Endometrial microvascular endothelial cells (primary cell): ENCODE measurements around the gene PI4K2A. TPM values are rescaled to one million over a fixed set of nuclear protein-coding genes. Genes with fewer than 3 reads are reported as not detected.
"Not testable (repeated sequence)": the region's sequence is repeated elsewhere in the genome, so short reads cannot be mapped to it uniquely, and the experiment has no call there.

ENCODE experiments used
- in situ Hi-C: cut with HindIII; loops from 2 replicates; pipeline ENCODE4 v1.10.0; 2017; ENCODE audit warnings: low sequenced_read_pairs, low pct_unique_long_range_greater_than_20kb; ENCODE audit errors: inconsistent ontology term
- total RNA-seq: library from RNA; depleted of rRNA; stranded (reverse); fragments of >200 nt; gene quantifications from one replicate; pipeline ENCODE4 v1.2.3, GENCODE V29; 2015; ENCODE audit errors: inconsistent ontology term

The PI4K2A gene
- total RNA-seq, 1 donor from 2014 or later: 24.6 TPM

DNA sequence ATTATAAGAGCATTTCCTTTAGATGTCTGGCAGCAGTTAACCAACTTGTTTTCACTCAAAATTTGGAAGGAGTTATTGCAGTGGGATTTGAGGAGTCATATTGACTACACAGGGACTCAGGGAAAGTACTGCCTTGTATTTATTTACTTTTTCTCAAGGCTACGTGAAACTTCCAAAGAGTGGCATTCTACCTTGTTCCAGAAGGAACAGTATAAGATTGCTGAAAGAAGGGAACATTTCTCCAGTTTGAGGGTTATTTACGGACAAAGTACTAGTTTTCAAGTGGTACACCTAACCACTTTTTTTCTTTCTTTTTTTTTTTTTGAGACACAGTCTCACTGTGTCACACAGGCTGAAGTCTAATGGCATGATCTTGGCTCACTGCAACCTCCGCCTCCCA, 12.2 kb upstream of the PI4K2A start:
- in situ Hi-C loops: no loop called here

DNA sequence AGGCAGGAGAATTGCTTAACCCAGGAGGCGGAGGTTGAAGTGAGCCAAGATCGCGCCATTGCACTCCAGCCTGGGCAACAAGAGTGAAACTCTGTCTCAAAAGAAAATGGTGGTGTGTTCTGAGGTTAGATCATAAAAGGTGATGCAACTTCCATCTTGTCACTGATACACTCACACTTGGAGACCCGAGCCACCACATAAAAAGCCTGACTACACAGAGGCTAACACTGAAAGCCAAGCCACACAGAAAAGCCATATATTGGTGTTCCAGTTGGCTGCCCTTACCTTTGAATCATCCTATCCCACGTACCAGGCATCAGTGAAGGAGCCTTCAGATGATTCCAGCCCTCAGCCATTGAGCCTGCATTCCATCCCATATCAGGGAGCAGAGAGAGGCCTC, 11.2 kb upstream of the PI4K2A start:
- in situ Hi-C loops: no loop called here

GRCh38 chr10:97631098-97631497, 9.4 kb upstream of the PI4K2A start:
- in situ Hi-C loops: no loop called here

DNA sequence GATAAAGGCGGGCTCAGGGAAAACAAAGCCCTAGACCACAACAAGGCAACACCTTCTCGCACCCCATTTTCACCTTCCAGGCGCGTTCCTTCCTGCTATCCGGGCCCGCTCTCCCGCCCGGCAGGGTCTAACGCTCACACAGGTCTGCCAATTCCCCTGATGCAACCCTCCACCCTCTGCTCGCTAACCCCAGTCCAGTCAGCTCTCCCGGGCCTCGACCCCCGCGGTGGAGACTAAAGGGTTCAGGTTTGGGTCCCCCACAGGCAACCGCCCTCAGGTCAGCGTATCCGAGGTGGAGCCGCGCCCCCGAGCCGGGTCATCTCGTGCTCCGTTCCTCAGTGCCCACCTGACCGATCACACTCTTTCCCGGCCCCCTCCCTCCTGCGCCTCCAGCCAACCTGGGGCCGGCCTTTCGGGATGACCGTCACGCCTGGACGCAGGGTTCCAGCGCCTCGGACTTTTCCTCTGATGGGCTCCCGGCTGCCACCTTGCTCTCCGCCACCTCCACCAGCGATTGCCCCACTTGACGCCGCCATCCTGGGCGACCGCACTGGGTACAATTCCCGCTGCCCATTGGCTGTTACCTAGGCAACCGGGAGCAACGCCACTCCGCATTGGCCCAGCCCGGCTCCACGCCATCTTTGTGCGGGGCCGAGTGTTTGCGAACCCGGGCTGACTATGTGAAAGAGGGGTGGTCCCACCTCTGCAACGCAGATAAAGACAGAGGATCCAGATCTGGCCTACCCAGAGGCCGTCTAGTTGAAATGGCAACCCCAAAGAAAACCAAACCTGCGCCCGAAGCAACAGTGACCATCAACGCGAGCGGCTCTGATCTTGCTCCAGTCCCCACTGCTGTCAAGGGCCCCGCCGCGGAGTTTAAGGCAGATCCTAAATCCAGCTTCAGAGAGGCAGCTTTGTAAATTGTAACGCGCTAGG, 7.3 kb upstream of the PI4K2A start, which contains the start of gene MORN4:
MORN4 (minus strand) TSS at position 552 of the 936 bp plus-strand sequence. CDS start 13,847 bp downstream, outside the sequence.
- in situ Hi-C loops: no loop called here

- in situ Hi-C loops: no loop called here
Measured at GRCh38 chr10:97633921-97634320, 6.5 kb upstream of the PI4K2A start.

- in situ Hi-C loops: no loop called here
Measured at GRCh38 chr10:97635577-97635976, 4.9 kb upstream of the PI4K2A start.

- in situ Hi-C loops: not testable (repeated sequence)
Measured at GRCh38 chr10:97639090-97639489, 1.4 kb upstream of the PI4K2A start.

DNA sequence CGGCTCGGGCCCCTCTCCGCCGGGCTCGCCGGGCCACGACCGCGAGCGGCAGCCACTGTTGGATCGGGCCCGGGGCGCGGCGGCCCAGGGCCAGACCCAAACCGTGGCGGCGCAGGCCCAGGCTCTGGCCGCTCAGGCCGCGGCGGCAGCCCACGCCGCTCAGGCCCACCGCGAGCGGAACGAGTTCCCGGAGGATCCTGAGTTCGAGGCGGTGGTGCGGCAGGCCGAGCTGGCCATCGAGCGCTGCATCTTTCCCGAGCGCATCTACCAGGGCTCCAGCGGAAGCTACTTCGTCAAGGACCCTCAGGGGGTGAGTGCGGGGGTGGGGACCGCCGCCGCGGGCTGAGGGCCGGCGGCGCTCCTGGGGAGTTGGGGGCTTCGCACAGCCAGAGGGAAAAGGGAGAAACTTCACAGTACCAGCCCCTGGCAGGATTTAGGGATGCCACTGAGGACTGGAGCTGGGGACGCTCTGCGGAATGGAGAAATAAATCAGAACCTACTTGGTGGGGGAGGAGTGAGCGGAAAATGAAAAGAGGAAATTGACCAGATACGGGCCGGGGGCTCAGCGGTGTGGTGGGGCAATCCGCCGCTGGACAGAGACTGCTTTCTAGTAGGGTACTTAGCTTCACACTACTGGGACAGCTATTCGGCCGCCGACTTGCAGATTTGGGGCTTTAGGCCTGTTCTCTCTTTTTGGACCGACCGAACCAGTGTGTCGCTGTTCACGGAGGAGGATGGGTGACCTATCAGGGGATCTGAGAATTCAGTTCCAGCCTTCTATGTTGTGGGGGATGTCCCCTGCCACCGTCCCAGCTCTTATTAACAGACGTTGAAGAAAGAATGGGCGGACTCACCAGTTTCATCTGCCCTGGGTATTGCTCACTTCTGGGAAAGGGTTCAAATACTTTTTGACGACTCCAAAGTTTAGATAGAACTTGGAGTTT, 669 bp downstream of the PI4K2A start:
- in situ Hi-C loops: no loop called here

DNA sequence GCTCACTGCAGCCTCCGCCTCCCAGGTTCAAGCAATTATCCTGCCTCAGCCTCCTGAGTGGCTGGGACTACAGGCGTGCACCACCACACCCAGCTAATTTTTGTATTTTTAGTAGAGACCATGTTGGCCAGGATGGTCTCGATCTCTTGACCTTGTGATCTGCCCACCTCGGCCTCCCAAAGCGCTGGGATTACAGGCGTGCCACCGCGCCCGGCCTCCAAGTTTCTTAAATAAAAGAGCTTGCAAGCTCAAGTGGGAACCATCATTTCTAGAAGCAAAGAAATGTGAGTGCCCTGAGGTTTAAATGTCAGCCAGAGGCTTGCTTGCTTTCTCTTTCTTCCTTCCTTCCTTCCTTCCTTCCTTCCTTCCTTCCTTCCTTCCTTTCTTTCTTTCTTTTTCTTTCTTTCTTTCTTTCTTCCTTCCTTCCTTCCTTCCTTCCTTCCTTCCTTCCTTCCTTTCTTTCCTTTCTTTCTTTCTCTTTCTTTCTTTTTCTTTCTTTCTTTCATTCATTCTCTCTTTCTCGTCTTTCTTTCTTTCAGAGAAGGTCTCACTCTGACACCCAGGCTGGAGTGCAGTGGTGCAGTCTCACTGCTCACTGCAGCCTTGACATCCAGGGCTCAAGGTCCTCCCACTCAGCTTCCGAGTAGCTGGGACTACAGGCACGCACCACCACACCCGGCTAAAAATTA, 2.1 kb downstream of the PI4K2A start:
- in situ Hi-C loops: not testable (repeated sequence)

DNA sequence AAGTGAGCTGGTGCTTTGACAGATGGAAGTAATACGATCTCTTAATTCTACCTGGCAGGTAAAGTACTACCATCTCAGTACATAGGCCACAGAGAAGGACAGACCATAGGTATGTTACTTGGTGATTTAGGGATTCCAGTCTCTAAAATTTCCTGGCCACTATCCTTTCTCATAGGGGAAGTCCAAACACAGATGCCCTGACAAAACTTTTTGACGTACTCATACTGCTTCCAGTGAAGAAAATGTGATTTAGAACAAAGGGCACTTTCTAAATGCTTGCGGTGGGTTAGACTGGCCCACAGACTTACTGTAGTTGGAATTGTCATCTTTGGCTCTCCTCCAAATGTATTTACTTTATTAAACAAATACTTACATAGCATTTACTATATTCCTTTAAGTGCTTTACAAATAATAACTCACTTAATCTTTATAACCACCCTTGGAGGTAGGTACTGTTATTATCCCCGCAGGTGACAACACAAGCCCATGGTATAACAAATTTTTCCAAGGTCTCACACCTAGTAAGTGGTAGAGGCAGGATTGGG, 3.0 kb downstream of the PI4K2A start:
- in situ Hi-C loops: no loop called here

- in situ Hi-C loops: no loop called here
Measured at GRCh38 chr10:97644936-97645335, 4.5 kb downstream of the PI4K2A start.

DNA sequence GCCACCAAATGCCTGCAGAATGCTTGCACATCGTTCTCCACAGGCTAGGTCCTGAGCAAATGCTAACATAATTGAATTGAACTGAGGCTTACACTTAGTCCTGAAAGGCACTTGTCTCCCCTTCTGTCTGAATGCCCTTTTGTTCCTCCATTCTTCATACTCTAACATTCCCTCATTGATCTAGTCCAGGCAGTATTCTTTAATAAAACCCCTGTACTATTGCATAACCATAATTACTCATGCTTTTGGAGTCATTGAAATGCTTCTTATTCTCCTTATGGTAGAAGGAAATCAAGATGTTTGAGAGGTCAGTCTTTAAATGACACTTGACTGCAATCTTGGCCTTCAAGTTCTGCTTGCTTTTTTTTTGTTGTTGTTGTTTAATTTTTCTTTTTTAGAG, 7.1 kb downstream of the PI4K2A start:
- in situ Hi-C loops: no loop called here

DNA sequence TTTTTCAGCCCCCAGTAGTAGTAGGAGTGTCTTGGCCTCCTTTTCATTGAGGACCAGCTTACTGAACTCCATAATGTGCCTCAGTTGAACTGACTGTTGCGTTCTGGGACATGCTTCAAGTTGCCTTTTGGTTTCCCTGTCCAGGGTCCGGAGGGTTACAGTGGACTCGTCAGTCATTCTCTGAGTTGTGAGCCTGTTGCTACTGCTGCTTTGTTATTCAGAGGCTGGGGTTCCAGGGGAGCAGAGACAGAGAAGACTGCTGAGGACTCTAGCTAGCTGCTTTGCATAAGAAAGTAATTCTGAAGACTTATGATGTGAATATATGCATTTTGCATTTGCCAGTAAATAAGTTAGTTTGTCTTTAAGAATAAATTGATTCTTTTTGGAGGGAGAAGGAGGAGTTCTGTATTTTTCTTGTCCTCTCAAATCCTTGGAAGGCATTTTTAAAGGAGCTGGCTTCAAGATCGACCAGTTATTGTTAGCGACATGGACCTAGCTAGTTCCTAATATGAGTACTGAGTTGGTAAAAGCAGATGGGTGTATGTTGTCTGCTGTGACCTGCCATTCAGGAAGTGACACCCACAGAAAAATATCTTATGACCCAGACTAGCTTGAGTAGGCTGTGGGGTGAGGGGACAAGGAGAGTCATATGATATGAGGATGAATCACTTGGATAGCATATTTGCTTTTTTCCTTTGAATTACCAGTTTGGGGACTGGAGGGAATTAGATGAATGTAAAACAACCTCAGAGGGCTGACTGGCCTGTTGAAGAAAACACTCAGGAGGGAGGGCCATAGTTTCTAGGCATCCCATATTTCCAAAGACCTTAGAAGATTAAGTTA, 8.3 kb downstream of the PI4K2A start:
- in situ Hi-C loops: no loop called here

DNA sequence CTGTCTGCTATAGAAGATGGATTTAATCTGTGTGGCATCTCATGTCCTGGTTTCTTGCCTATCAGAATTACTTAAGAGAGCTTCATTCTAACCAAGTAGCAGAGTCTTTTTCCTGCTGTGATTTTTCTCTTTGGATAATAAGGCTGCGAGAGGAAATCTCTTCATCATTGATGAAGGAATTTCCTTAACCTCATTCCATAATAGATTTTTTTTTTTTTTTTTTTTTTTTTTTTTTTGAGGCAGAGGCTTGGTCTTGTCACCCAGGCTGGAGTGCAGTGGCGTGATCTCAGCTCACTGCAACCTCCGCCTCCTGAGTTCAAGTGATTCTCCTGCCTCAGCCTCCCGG, 8.9 kb downstream of the PI4K2A start:
- in situ Hi-C loops: not testable (repeated sequence)

DNA sequence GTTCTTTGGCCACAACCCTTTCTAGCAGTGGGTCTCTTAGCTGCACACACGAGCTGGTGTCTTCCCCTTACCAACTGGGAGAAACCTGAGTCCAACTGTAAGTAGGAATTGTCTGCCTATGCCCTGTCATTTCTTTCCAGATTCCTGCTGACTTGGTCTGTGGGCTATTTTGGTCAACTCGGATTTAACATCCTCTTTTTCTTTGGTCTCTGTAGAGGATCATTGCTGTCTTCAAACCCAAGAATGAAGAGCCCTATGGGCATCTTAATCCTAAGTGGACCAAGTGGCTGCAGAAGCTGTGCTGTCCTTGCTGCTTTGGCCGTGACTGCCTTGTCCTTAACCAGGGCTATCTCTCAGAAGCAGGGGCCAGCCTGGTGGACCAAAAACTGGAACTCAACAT, 10.3 kb downstream of the PI4K2A start:
- in situ Hi-C loops: no loop called here

DNA sequence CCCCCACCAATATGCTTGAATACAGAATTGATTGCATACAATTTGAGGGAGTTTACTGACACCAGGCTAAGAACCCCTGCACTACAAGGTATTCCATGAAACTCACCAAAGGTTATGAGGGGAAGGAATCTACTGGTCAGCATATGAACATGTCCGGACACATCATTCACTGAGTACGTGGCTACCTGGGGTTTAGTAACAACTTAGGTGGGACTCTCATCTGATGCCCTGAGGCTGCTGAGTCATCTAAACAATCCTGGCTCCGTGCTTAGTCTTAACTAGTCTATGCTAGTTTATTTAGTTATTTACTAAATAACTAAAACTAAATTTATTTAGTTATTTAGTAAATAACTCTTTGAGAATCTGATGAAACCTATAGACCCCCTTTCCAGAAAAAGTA, 11.3 kb downstream of the PI4K2A start:
- in situ Hi-C loops: no loop called here

DNA sequence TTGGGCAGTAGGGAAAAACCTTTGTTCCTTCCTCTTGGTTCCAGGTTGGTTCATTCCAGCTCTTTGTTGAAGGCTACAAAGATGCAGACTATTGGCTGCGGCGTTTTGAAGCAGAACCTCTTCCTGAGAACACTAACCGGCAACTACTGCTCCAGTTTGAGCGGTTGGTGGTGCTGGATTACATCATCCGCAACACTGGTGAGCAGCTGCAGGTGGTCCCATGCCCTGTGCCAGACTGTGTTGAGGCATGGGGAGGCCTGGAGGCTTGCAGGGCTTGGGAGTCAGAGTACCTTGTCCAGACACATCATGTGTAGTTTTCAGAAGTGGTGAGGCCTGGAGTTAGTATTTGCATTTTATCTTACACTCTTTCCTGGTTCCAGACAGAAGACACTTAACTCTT, 16.3 kb downstream of the PI4K2A start:
- in situ Hi-C loops: no loop called here

GRCh38 chr10:97659589-97659988, 19.1 kb downstream of the PI4K2A start:
- in situ Hi-C loops: no loop called here
